ENCODE measurements around the gene OR9I1. TPM values are rescaled to one million over a fixed set of nuclear protein-coding genes. Genes with fewer than 3 reads are reported as not detected.

Gene OR9I1
- total and polyA plus RNA-seq, 11 donors: not detected

DNA sequence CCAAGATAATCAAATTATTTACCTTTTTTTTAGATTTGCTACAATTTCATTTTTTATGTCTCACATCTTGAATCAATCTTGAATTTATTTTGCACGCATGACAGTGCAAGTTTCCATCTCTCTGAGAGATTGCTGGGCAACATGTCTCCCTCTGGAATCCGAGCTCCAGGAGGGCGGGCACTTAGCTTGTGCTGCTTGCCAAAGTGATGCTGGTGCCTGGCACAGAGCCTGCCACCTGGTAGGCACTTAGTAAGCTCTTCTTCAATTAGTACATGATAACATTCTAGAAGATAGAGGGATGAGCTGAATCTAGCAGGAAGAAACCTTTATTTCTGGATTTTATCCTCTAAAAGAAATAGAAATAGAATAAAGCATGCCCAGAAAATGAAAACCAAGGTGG lies 27.5 kb upstream of the OR9I1 start:
- H3K27me3 ChIP-seq: no peaks in the 10 kb centered on the region
- ATAC-seq (no peak), DNase-seq (no peak)
- intact Hi-C loops (cut with DNase I): no loop called here
- no peaks in the 10 kb centered on the region for H3K36me3 ChIP-seq
- 77 to 83% (median 82%) methylated on average over 3 of the region's 3 CpGs for WGBS, 4 donors
- H3K27ac ChIP-seq: no peak overlapping the region
- TF ChIP-seq POLR2A (IDR thresholded peaks at IDR 0.05): no peak
- TF ChIP-seq, protein P1, sequence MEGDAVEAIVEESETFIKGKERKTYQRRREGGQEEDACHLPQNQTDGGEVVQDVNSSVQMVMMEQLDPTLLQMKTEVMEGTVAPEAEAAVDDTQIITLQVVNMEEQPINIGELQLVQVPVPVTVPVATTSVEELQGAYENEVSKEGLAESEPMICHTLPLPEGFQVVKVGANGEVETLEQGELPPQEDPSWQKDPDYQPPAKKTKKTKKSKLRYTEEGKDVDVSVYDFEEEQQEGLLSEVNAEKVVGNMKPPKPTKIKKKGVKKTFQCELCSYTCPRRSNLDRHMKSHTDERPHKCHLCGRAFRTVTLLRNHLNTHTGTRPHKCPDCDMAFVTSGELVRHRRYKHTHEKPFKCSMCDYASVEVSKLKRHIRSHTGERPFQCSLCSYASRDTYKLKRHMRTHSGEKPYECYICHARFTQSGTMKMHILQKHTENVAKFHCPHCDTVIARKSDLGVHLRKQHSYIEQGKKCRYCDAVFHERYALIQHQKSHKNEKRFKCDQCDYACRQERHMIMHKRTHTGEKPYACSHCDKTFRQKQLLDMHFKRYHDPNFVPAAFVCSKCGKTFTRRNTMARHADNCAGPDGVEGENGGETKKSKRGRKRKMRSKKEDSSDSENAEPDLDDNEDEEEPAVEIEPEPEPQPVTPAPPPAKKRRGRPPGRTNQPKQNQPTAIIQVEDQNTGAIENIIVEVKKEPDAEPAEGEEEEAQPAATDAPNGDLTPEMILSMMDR (IDR thresholded peaks at IDR 0.05): no peak
- no peak overlapping the region for H3K4me3 ChIP-seq
- H3K9me3 ChIP-seq: no peaks in the 10 kb centered on the region
- H3K4me1 ChIP-seq: no peaks in the 10 kb centered on the region

DNA sequence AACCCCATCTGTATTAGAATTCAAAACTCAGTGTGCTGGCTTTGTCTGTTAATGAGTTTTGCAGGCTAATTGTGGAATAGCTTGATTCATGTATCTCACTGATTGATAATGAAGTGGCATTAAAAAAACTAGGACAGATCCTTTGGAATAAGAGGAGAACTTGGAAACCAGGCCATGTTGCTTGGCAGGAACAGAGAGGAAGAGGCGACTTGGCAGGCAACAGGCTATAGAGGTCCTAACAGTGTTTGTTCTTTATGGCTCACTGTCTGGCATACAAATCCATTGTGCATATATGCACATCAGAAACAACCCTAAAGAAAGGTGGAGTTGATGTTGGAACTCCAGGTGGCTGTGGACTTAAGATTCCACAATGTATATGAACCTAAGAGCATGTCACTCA lies 17.4 kb upstream of the OR9I1 start:
- intact Hi-C loops (cut with DNase I): no loop called here
- H3K36me3 ChIP-seq: no peaks in the 10 kb centered on the region
- peaks cover 0 to 6% (median 0%) of the 10 kb centered on the region in 9 donors for H3K27me3 ChIP-seq
- no peaks in the 10 kb centered on the region for H3K9me3 ChIP-seq
- no peak for TF ChIP-seq POLR2A (IDR thresholded peaks at IDR 0.05)
- TF ChIP-seq, protein P1 (IDR thresholded peaks at IDR 0.05): no peak
- no peak overlapping the region for H3K4me3 ChIP-seq
- ATAC-seq: no peak
- H3K4me1 ChIP-seq: no peaks in the 10 kb centered on the region
- 61 to 74% (median 70%) methylated on average over 1 of the region's 1 CpG for WGBS, 4 donors
- H3K27ac ChIP-seq: no peak overlapping the region
- no peak for DNase-seq

DNA sequence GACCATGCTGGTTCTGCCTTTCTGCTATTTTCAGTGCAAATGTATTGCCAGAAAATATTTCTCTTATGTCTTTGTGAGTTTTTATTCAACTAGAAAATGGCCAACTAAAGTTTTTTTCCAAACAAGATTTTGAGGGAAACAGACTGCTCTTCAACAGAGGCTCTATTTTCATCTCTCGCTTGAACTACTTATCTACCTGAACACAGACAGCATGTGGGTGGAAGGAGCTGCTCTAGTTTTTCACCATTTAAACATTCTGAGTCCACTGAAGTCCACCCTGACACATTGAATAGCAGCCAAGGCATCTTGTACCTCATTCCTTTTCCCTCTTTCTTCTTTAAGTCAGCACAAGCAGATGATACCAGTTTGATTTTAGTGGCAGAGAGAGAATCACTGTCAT lies 9.8 kb upstream of the OR9I1 start:
- Histone ChIP-seq H3K27ac (no peak overlapping the region), H3K9me3 (no peaks in the 10 kb centered on the region), H3K36me3 (no peaks in the 10 kb centered on the region), H3K4me1 (no peaks in the 10 kb centered on the region), H3K27me3 (no peaks in the 10 kb centered on the region), H3K4me3 (no peak overlapping the region)
- TF ChIP-seq, protein P1 (IDR thresholded peaks at IDR 0.05): no peak
- TF ChIP-seq POLR2A (IDR thresholded peaks at IDR 0.05): no peak
- intact Hi-C loops (cut with DNase I): no loop called here
- ATAC-seq (no peak), DNase-seq (no peak)
- WGBS, 4 donors: 80 to 91% (median 83%) methylated on average over 1 of the region's 1 CpG

DNA sequence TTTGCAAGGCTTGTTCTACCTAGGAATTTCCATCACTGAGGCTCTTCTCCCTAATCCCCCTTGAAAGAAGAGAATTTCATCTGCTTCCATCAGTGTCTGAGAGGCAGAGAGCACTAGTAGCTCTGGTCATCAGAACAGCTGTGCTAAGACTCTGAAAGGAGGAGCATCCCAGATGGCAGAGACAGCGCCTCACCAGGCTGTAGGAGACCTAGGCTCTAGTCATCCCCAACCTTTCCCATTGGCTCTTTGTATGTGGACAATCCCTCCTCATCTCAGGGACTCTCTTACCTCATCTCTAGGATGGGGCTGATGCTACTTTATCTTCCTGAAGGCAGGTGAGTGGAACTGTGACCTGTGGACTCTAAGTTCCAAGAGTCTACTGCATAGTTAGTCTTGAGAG lies 8.8 kb upstream of the OR9I1 start:
- ATAC-seq (no peak), DNase-seq (no peak)
- no peak for TF ChIP-seq POLR2A (IDR thresholded peaks at IDR 0.05)
- TF ChIP-seq, protein P1 (IDR thresholded peaks at IDR 0.05): no peak
- 77 to 100% (median 92%) methylated on average over 1 of the region's 1 CpG for WGBS, 4 donors
- no peaks in the 10 kb centered on the region for H3K4me1 ChIP-seq
- H3K9me3 ChIP-seq: no peaks in the 10 kb centered on the region
- no peaks in the 10 kb centered on the region for H3K36me3 ChIP-seq
- H3K4me3 ChIP-seq: no peak overlapping the region
- intact Hi-C loops (cut with DNase I): loop anchor here in 1 of 10 donors (5.0 kb wide), 1 partner anchor 263 kb away; no protein-coding TSS in a partner anchor
- H3K27me3 ChIP-seq: no peaks in the 10 kb centered on the region
- H3K27ac ChIP-seq: no peak overlapping the region

All from heart left ventricle (tissue), 16 donors.